Measurements from ENCODE around the gene PRSS16. TPM values are rescaled to one million over a fixed set of nuclear protein-coding genes. Genes with fewer than 3 reads are reported as not detected.

The PRSS16 gene
- total and polyA plus RNA-seq, 9 of the 15 experiments (the other 6 are each of a cell fraction or from before 2014, with no cell fraction given), result 4.5 to 21.3 (median 12.1) TPM

DNA sequence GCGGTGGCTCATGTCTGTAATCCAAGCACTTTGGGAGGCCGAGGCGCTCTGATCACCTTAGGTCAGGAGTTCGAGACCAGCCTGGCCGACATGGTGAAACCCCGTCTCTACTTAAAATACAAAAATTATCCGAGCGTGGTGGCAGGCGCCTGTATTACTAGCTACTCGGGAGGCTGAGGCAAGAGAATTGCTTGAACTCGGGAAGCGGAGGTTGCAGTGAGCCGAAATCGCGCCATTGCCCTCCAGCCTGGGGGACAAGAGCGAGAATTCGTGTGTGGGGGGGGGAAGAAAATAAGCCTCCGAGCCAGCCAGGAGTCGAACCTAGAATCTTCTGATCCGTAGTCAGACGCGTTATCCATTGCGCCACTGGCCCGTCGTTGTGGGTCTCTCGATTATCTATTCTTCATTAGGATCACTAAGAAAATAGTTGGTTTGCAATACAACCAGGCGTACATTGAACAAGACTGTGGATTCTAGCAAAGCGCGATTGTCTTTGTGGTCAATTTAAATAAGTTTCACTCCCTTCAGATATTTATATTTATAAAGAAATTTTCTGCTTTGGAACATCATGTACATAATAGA is 33.9 kb upstream of the PRSS16 start (continued):
- TF ChIP-seq HNRNPLL (IDR thresholded peaks at IDR 0.05; ENCODE audit: low read depth, low read length, poor library complexity, severe bottlenecking), result no peak
- no peak for TF ChIP-seq SMAD1 (IDR thresholded peaks at IDR 0.05; ENCODE audit: low read depth, low read length, partially characterized antibody)
- no peak for TF ChIP-seq EZH2 (IDR thresholded peaks at IDR 0.05; ENCODE audit: borderline replicate concordance, low read depth, low read length)
- TF ChIP-seq ZNF444 (CRISPR knock-in tag; IDR thresholded peaks at IDR 0.05), result no peak
- TF ChIP-seq, protein P1, sequence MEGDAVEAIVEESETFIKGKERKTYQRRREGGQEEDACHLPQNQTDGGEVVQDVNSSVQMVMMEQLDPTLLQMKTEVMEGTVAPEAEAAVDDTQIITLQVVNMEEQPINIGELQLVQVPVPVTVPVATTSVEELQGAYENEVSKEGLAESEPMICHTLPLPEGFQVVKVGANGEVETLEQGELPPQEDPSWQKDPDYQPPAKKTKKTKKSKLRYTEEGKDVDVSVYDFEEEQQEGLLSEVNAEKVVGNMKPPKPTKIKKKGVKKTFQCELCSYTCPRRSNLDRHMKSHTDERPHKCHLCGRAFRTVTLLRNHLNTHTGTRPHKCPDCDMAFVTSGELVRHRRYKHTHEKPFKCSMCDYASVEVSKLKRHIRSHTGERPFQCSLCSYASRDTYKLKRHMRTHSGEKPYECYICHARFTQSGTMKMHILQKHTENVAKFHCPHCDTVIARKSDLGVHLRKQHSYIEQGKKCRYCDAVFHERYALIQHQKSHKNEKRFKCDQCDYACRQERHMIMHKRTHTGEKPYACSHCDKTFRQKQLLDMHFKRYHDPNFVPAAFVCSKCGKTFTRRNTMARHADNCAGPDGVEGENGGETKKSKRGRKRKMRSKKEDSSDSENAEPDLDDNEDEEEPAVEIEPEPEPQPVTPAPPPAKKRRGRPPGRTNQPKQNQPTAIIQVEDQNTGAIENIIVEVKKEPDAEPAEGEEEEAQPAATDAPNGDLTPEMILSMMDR (IDR thresholded peaks at IDR 0.05 in 2 of 3, conservative IDR thresholded peaks at IDR 0.05 in 1 of 3; ENCODE audit: insufficient read depth in 2 of 3, low read depth in 1 of 3, low read length in 3 of 3), result no peak
- TF ChIP-seq KDM2B (CRISPR knock-in tag; IDR thresholded peaks at IDR 0.05), result no peak; the same call in 1 of the 2 replicates
- TF ChIP-seq HEY1 (CRISPR knock-in tag; IDR thresholded peaks at IDR 0.05; ENCODE audit: borderline replicate concordance), result no peak
- TF ChIP-seq CXXC5 (CRISPR knock-in tag; IDR thresholded peaks at IDR 0.05), result peak; percentile 72
- TF ChIP-seq NFIX (CRISPR knock-in tag; IDR thresholded peaks at IDR 0.05; ENCODE audit: low read depth), result no peak; the same call in 1 of the 2 replicates
- TF ChIP-seq PHF20 (IDR thresholded peaks at IDR 0.05; ENCODE audit: partially characterized antibody), result peak; percentile 59
- no peak for TF ChIP-seq POLR2B (IDR thresholded peaks at IDR 0.05; ENCODE audit: low read depth, partially characterized antibody)
- TF ChIP-seq RFX1 (IDR thresholded peaks at IDR 0.05), result no peak
- TF ChIP-seq ZNF780A (CRISPR knock-in tag; IDR thresholded peaks at IDR 0.05), result no peak
- TF ChIP-seq ZNF12 (CRISPR knock-in tag; IDR thresholded peaks at IDR 0.05), result no peak
- no peak for TF ChIP-seq ZNF408 (CRISPR knock-in tag; IDR thresholded peaks at IDR 0.05; ENCODE audit: low read depth)
- peak in 1 of 2 experiments; percentile 82; a peak in 1 of 4 replicates for TF ChIP-seq ARNT (IDR thresholded peaks at IDR 0.05)
- TF ChIP-seq GTF2A2 (tag; IDR thresholded peaks at IDR 0.05), result 0 out of 2 replicates have a peak, but pooled peaks have one; percentile 12
- peak; percentile 33; the same call in 1 of the 2 replicates for TF ChIP-seq OTX1 (CRISPR knock-in tag; IDR thresholded peaks at IDR 0.05)
- TF ChIP-seq RB1 (IDR thresholded peaks at IDR 0.05; ENCODE audit: low read depth), result peak; percentile 91
- TF ChIP-seq, protein P2, sequence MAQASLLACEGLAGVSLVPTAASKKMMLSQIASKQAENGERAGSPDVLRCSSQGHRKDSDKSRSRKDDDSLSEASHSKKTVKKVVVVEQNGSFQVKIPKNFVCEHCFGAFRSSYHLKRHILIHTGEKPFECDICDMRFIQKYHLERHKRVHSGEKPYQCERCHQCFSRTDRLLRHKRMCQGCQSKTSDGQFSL (CRISPR knock-in tag; IDR thresholded peaks at IDR 0.05), result peak; percentile 99
- TF ChIP-seq, protein P2 (tag; IDR thresholded peaks at IDR 0.05), result peak in 1 of 2 experiments; percentile 97; a peak in 2 of 4 replicates
- TF ChIP-seq, protein P3, sequence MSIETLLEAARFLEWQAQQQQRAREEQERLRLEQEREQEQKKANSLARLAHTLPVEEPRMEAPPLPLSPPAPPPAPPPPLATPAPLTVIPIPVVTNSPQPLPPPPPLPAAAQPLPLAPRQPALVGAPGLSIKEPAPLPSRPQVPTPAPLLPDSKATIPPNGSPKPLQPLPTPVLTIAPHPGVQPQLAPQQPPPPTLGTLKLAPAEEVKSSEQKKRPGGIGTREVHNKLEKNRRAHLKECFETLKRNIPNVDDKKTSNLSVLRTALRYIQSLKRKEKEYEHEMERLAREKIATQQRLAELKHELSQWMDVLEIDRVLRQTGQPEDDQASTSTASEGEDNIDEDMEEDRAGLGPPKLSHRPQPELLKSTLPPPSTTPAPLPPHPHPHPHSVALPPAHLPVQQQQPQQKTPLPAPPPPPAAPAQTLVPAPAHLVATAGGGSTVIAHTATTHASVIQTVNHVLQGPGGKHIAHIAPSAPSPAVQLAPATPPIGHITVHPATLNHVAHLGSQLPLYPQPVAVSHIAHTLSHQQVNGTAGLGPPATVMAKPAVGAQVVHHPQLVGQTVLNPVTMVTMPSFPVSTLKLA (conservative IDR thresholded peaks at IDR 0.05), result peak in 1 of 2 experiments; percentile 24; a peak in 2 of 4 replicates
- no peak for TF ChIP-seq ZNF436 (CRISPR knock-in tag; IDR thresholded peaks at IDR 0.05)
- 0 out of 2 replicates have a peak, but pooled peaks have one; percentile 31 for TF ChIP-seq ZNF707 (CRISPR knock-in tag; conservative IDR thresholded peaks at IDR 0.05)
- TF ChIP-seq ZNF263 (CRISPR knock-in tag; IDR thresholded peaks at IDR 0.05; ENCODE audit: borderline replicate concordance), result no peak
- 0 out of 2 replicates have a peak, but pooled peaks have one; percentile 42 for TF ChIP-seq SREBF1 (IDR thresholded peaks at IDR 0.05; ENCODE audit: borderline replicate concordance, low read depth, low read length)

Data from K562 (cell line).